Measurements from ENCODE around the gene PGAP2.

The PGAP2 gene

GRCh38 chr11:3824714-3825472, 16.5 kb downstream of the PGAP2 start:
- Histone ChIP-seq H3K9ac (ENCODE audit: low read depth, low read length) (no peak overlapping the region), H3K27me3 (ENCODE audit: control insufficient read depth, insufficient read depth, low read length) (no peaks in the 10 kb centered on the region), H3K4me1 (ENCODE audit: control insufficient read depth, insufficient read depth, low read length) (peaks cover 8% of the 10 kb centered on the region), H3K9me3 (replicated peaks; ENCODE audit: low read length) (no peaks in the 10 kb centered on the region), H3K4me2 (ENCODE audit: low read length) (no peak overlapping the region), H3K4me3 (ENCODE audit: low read length) (no peak overlapping the region), H3K36me3 (ENCODE audit: insufficient read depth, low read length) (peaks cover 36% of the 10 kb centered on the region)

DNA sequence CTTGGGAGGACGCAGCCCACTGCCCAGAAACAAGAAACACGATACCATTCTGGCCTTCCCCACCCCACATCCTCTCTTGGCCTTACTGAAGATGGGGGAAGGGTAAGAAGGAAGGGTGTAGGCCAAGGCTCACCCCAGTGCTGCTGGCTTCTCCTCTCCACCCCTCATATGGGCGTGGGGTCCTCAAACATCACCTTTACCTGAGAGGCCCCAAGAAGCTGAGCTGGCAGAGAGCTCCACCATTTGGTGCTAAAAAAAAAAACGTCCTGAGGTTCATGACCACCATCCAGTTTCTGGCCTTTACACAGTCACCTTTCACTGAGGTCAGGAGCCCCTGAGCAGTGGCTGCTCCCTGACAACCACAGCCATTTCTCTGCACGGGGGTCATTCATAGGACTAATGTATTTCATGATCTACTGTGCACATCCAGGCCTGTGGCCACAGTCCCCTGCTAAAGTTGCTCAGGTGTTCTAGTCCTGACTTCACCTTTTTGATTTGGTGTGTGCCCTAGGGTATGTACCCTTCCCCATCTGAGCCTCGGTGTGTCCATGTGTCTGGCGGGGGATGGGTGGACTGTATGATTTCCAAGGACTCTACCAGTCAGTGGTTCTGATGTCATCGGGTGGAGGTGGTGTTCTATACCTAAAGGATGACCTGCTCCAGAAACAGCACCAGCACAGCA, 17.3 kb downstream of the PGAP2 start:
- Histone ChIP-seq H3K27me3 (ENCODE audit: control insufficient read depth, insufficient read depth, low read length) (no peaks in the 10 kb centered on the region), H3K9me3 (replicated peaks; ENCODE audit: low read length) (no peaks in the 10 kb centered on the region), H3K36me3 (ENCODE audit: insufficient read depth, low read length) (peaks cover 39% of the 10 kb centered on the region), H3K4me2 (ENCODE audit: low read length) (no peak overlapping the region), H3K4me3 (ENCODE audit: low read length) (no peak overlapping the region), H3K9ac (ENCODE audit: low read depth, low read length) (no peak overlapping the region), H3K4me1 (ENCODE audit: control insufficient read depth, insufficient read depth, low read length) (peaks cover 8% of the 10 kb centered on the region)

GRCh38 chr11:3826721-3827120, 18.4 kb downstream of the PGAP2 start:
- H3K9ac ChIP-seq (ENCODE audit: low read depth, low read length) = no peak overlapping the region
- no peaks in the 10 kb centered on the region for H3K27me3 ChIP-seq (ENCODE audit: control insufficient read depth, insufficient read depth, low read length)
- peaks cover 8% of the 10 kb centered on the region for H3K4me1 ChIP-seq (ENCODE audit: control insufficient read depth, insufficient read depth, low read length)
- no peak overlapping the region for H3K4me3 ChIP-seq (ENCODE audit: low read length)
- no peaks in the 10 kb centered on the region for H3K9me3 ChIP-seq (replicated peaks; ENCODE audit: low read length)
- H3K36me3 ChIP-seq (ENCODE audit: insufficient read depth, low read length) = peaks cover 44% of the 10 kb centered on the region
- no peak overlapping the region for H3K4me2 ChIP-seq (ENCODE audit: low read length)

DNA sequence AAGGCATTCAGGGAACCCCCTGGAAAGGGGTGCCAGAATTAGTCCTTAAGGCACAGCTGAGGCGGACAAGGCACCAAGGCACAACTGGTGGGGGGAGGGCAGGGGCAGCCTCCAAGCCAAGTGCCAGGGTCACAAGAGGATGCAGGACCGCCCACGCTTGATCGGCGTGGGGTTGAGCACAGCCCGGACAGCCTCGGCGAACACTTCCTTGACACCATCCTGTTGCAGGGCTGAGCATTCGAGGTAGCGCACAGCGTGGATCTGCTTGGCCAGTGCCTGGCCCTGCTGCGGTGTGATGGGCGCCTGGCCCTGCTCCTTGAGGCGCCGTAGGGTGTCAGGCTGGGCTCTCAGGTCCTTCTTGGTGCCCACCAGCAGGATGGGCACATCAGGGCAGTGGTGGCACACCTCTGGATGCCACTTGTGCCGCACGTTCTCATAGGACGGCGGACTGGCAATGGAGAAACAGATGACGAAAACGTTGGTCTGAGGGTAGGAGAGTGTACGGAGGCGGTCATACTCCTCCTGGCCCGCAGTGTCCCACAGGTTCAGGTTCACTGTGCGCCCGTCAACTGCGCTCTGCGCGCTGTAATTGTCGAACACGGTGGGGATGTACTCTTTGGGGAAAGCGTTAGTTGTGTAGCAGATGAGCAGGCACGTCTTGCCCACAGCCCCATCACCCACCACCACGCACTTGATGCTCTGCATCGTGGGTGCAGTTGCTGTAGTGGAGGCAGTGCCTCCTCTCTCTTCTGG, 19.2 kb downstream of the PGAP2 start:
- Histone ChIP-seq H3K27me3 (ENCODE audit: control insufficient read depth, insufficient read depth, low read length) (no peaks in the 10 kb centered on the region), H3K4me2 (ENCODE audit: low read length) (no peak overlapping the region), H3K4me1 (ENCODE audit: control insufficient read depth, insufficient read depth, low read length) (peaks cover 8% of the 10 kb centered on the region), H3K9me3 (replicated peaks; ENCODE audit: low read length) (no peaks in the 10 kb centered on the region), H3K9ac (ENCODE audit: low read depth, low read length) (no peak overlapping the region), H3K4me3 (ENCODE audit: low read length) (no peak overlapping the region), H3K36me3 (ENCODE audit: insufficient read depth, low read length) (peaks cover 46% of the 10 kb centered on the region)

- no peaks in the 10 kb centered on the region for H3K9me3 ChIP-seq (replicated peaks; ENCODE audit: low read length)
- H3K4me1 ChIP-seq (ENCODE audit: control insufficient read depth, insufficient read depth, low read length) = peaks cover 6% of the 10 kb centered on the region
- H3K9ac ChIP-seq (ENCODE audit: low read depth, low read length) = no peak overlapping the region
- H3K27me3 ChIP-seq (ENCODE audit: control insufficient read depth, insufficient read depth, low read length) = no peaks in the 10 kb centered on the region
- peaks cover 56% of the 10 kb centered on the region for H3K36me3 ChIP-seq (ENCODE audit: insufficient read depth, low read length)
- H3K4me2 ChIP-seq (ENCODE audit: low read length) = no peak overlapping the region
- no peak overlapping the region for H3K4me3 ChIP-seq (ENCODE audit: low read length)
These were observed 21.7 kb downstream of the PGAP2 start for GRCh38 chr11:3830088-3830487.

GRCh38 chr11:3830730-3831129, 22.4 kb downstream of the PGAP2 start:
- no peaks in the 10 kb centered on the region for H3K27me3 ChIP-seq (ENCODE audit: control insufficient read depth, insufficient read depth, low read length)
- H3K9ac ChIP-seq (ENCODE audit: low read depth, low read length) = no peak overlapping the region
- H3K36me3 ChIP-seq (ENCODE audit: insufficient read depth, low read length) = peaks cover 54% of the 10 kb centered on the region
- no peaks in the 10 kb centered on the region for H3K9me3 ChIP-seq (replicated peaks; ENCODE audit: low read length)
- H3K4me2 ChIP-seq (ENCODE audit: low read length) = no peak overlapping the region
- H3K4me3 ChIP-seq (ENCODE audit: low read length) = no peak overlapping the region
- H3K4me1 ChIP-seq (ENCODE audit: control insufficient read depth, insufficient read depth, low read length) = peaks cover 12% of the 10 kb centered on the region

DNA sequence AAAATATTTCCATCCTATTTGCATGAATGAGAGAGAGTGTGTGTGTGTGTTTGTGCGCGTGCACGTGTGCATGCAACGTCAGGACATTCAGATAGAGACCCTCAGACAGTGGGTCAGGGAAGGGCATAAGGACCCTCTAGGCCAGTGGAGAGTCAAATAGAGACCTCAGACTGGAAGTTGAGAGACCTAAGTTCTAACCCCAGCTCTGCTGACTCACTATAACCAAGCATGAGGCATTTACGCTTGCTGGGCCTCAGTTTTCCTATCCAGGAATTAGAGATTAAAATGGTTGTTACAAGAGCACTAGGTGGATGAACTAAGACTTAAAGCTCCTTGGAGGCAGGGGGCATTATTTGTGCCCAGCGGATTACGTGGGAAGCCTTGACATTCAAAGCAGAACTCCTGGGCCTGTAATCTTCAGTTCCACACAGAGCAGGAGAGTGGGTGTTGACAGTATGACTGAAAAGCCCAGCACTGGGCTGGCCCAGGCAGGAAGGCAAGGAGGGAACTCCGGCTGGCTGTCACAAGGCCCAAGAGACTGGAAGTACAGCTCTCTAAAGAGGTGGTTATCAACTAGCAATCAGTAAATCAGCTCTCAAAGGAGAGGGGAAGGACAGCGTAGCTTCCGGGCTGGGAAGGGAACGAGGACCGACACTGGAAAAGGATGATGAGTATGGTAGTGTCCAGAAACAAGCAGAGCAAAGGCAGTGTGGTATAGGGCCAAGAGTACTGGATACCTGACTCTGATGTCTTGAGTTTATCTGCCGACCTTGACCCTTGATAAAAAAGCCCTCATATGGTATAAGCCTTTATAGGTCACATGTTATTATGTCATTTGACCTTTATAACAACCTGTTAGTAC, 23.2 kb downstream of the PGAP2 start:
- Histone ChIP-seq H3K36me3 (ENCODE audit: insufficient read depth, low read length) (peaks cover 45% of the 10 kb centered on the region), H3K4me1 (ENCODE audit: control insufficient read depth, insufficient read depth, low read length) (peaks cover 13% of the 10 kb centered on the region), H3K4me2 (ENCODE audit: low read length) (no peak overlapping the region), H3K9me3 (replicated peaks; ENCODE audit: low read length) (no peaks in the 10 kb centered on the region), H3K4me3 (ENCODE audit: low read length) (no peak overlapping the region), H3K9ac (ENCODE audit: low read depth, low read length) (no peak overlapping the region), H3K27me3 (ENCODE audit: control insufficient read depth, insufficient read depth, low read length) (no peaks in the 10 kb centered on the region)

DNA sequence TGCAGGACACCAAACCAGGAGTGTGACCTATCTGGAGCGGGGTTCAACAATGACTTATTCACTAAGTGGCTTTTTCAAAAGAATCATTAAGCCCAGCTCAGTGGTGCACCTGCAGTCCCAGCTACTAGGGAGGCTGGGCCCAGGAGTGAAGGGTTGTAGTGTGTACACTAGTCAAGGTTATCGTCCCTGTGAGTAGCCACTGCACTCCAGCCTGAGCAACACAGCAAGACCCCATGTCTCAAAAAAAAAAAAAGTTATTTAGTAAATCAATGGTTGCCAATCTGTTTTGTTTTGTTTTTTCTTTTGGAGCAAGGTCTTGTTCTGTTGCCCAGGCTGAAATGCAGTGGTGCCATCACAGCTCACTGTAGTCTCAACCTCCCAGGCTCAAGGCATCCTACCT, 24.5 kb downstream of the PGAP2 start:
- Histone ChIP-seq H3K4me1 (ENCODE audit: control insufficient read depth, insufficient read depth, low read length) (peaks cover 18% of the 10 kb centered on the region), H3K9ac (ENCODE audit: low read depth, low read length) (no peak overlapping the region), H3K9me3 (replicated peaks; ENCODE audit: low read length) (no peaks in the 10 kb centered on the region), H3K27me3 (ENCODE audit: control insufficient read depth, insufficient read depth, low read length) (no peaks in the 10 kb centered on the region), H3K4me2 (ENCODE audit: low read length) (no peak overlapping the region), H3K4me3 (ENCODE audit: low read length) (no peak overlapping the region), H3K36me3 (ENCODE audit: insufficient read depth, low read length) (peaks cover 33% of the 10 kb centered on the region)

DNA sequence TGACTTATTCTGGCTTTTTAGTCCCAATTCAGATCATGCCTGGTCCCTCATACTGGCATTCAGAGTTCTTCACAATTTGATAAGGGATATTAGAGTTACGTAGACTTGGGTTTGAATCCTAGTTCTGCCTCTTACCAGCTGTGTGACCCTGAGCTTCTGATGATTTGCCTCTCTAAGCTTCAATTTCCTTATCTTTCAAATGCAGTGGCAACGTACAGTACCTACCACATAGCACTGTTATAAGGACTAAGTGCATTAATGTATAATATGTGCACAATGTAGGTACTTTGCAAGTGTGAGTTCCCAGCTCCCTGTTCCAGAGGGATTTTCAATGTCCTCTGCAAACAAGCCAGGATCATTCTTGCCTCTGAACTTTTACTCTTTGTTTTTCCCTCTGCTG, 25.1 kb downstream of the PGAP2 start:
- H3K4me3 ChIP-seq (ENCODE audit: low read length) = no peak overlapping the region
- peaks cover 28% of the 10 kb centered on the region for H3K36me3 ChIP-seq (ENCODE audit: insufficient read depth, low read length)
- peaks cover 24% of the 10 kb centered on the region for H3K4me1 ChIP-seq (ENCODE audit: control insufficient read depth, insufficient read depth, low read length)
- no peak overlapping the region for H3K4me2 ChIP-seq (ENCODE audit: low read length)
- H3K27me3 ChIP-seq (ENCODE audit: control insufficient read depth, insufficient read depth, low read length) = no peaks in the 10 kb centered on the region
- no peaks in the 10 kb centered on the region for H3K9me3 ChIP-seq (replicated peaks; ENCODE audit: low read length)
- no peak overlapping the region for H3K9ac ChIP-seq (ENCODE audit: low read depth, low read length)

DNA sequence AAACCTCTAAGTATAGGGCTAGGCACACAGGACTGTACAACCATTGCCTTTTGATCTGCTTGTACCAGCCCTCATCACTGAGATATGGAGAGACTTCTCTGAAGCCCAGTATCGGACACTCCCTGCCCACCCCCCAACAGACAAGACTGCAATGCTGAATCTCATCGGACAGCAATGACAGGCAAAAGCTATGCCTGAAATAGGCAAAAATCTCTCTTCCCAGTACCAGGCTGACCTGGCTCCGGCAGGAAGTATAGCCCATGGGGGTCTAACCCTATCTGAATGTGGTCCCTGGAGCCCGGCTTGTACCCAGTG, 25.9 kb downstream of the PGAP2 start:
- Histone ChIP-seq H3K4me2 (ENCODE audit: low read length) (no peak overlapping the region), H3K9ac (ENCODE audit: low read depth, low read length) (no peak overlapping the region), H3K9me3 (replicated peaks; ENCODE audit: low read length) (no peaks in the 10 kb centered on the region), H3K36me3 (ENCODE audit: insufficient read depth, low read length) (peaks cover 28% of the 10 kb centered on the region), H3K4me1 (ENCODE audit: control insufficient read depth, insufficient read depth, low read length) (peaks cover 33% of the 10 kb centered on the region), H3K27me3 (ENCODE audit: control insufficient read depth, insufficient read depth, low read length) (no peaks in the 10 kb centered on the region), H3K4me3 (ENCODE audit: low read length) (no peak overlapping the region)

All from skeletal muscle satellite cell (primary cell).